ENCODE measurements around the gene TRPV6.

TRPV6 gene

DNA sequence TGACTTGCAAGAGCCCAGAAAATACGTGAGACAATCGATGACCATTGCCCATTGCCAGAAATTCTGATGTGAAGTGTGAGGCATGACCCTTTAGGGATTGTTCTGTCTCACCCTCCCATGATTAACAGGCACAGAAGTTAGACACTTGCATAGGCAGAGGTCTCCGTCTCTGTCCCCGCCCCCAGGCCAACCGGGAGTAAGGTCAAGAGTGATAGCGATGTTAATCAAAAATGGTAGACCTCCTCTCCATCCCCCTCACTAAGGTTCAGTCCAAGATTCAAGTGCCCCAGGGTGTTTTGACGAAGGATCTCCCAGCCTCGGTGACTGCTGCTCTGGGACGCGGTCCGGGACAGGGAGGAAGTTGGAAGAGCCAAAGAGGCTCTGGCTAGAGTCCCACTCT, 22.7 kb upstream of the TRPV6 start:
- DNase-seq (ENCODE audit: low read depth), result no peak

DNA sequence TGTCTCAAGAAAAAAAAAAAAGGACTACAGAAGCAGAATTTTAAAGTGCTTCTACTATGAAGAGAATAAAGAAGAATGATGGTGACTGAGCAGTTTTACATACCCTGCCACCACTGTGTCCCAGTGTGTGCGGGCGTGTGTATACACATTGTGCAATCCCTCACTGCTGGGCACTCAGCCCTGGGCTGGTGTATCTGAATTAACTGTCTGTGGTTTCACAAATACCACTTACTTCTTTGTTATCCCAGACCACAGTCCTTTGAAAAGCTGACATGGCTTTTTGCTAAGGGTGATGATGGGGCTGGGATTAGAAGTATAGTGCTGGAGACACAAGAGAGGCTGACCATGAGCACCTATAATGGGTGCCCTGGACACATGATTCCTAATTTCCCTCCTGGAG, 21.1 kb upstream of the TRPV6 start:
- no peak for DNase-seq (ENCODE audit: low read depth)

- DNase-seq (ENCODE audit: low read depth), result no peak
Measured at GRCh38 chr7:142905759-142906158, 20.2 kb upstream of the TRPV6 start.

GRCh38 chr7:142904128-142904527, 18.6 kb upstream of the TRPV6 start:
- no peak for DNase-seq (ENCODE audit: low read depth)

DNA sequence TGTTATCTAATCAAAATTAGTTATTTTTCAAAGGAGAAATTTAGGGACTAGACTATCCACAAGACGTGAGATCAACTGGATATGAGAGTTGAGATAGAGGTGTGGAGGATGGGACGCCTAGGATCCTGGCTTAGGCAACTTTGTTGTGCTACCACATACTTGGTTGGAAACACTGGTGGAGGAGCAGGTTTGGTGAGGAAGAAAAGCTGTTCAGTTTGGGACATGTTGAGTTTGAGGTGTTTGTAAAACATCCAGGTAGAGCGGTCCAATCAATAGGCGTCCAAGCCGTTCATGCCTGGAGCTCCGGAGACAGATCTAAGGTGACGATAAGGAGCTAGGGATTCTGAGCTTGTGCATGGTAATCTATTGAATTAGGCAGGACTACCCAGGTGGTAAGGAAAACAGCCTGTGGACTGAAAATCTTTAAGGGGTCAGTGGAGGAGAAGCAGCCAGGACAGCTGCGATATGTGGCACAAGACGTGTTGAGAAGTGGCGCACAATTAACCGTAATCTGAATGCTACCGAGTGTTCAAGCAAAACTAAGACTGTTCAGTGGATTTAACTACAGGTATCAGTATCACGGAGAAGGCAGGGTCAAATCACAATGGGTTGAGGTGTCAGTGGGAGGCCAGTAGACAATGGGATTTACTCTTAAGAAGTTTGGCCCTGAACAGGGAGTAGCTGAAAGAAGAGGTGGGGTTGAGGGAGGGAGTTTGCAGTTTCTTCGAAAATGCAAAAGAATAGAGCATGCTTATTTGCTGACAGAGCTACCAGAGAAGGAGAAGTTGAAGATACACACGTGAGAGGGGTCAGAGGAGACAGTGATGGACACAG, 16.1 kb upstream of the TRPV6 start:
- DNase-seq (ENCODE audit: low read depth), result no peak

- DNase-seq (ENCODE audit: low read depth), result no peak
Measured at GRCh38 chr7:142899661-142900060, 14.1 kb upstream of the TRPV6 start.

DNA sequence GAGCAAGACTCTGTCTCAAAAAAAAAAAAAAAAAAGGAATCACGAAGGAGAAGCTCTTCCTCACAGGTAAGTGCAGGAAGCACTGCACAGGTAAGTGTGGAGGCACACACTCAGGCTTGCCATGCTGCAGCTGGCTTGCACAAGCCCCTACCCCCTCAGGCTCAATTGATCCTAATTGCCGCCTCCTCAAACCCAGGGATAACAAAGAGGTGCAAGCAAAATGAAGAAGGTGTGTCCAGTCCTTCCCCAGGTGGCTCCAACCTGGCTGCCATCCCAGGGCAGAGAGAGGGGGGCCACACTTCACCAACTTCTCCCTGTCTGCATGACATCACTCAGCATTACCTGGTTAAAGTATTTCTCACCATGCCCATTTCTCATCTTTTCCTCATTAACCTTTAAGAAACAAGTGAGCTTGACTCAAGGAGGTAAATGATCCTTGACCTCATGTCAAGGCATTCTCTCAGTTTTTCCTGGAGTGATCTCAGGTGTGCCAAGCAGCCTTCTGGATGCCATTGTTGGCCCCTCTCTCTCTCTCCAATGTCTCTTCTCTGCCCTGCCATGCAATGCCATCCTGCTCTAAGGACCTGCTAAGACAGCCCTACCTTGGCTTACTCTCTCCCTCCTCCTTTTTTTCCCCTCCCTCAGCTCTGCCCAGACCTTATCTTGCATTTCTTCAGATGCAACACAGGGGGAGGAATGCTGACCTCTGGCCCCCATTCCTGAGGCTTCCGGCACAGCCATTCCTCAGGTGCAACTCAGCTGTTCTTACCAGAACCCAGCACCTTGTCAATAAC, 13.0 kb upstream of the TRPV6 start:
- DNase-seq (ENCODE audit: low read depth), result no peak

DNA sequence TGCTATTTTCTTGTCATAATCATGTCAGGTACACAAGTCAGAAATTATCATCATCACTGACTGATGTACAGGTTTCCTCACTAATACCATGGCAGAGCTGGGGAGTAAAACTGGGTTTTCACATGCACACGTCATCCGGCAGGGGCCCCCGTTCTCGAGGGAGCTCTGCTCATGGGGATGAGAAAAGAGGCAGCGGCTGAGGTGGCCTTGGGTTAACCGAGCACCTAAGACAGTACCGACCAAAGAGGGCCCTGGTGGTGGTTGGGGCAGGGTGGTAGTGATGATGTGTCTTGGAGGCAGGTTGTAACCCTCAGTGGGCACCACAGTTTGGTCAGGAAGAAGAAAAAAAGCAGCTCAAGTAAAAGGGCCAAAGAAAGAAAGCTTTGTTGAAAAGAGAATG, 12.1 kb upstream of the TRPV6 start:
- DNase-seq (ENCODE audit: low read depth), result no peak

DNA sequence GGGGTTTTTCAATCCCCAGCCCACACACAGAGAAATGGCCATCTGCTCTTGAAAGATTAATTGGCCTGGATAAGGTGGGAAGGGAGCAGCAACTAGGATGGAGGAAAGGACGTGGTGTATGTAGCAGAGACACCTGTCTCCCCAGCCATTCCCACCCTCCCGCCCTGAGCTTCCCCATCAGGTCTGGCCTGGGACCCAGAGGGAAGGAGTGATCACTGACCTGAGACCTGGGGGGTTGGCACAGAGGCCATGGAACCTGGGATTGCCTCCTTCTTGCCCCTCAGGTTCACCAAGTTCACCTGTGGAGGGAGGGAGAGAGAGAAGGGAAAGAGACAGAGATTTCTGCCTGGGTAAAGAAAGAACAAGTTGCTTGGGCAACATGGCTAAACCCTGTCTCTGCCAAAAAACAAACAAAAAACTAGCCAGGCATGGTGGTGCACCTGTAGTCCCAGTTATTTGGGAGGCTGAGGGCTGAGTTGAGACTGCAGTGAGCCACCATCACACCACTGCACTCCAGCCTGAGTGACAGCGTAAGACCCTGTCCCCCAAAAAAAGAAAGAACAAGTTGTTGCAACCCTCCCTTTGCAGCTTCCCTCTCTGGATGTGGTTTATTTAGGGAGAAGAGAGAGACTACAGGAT, 11.3 kb upstream of the TRPV6 start:
- no peak for DNase-seq (ENCODE audit: low read depth)

DNA sequence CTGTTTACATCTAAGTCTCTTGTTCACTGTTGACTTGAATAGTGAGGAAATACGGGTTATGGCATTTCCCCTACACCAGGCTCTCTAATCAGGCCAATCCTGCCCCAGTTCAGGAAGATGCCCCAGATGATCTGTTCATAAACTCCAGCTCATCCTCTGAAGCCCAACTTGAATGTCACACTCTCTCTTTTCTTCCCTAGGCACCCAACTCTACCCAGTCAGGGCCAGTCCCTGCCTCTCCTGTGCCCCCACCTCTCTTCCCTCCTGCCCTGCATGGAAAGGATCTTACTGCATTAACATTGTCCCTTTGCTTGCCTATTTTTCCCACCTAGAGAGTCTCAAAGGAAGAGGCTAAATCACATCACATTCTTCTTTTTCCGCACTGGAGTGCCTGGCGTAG, 10.6 kb upstream of the TRPV6 start:
- DNase-seq (ENCODE audit: low read depth), result no peak

DNA sequence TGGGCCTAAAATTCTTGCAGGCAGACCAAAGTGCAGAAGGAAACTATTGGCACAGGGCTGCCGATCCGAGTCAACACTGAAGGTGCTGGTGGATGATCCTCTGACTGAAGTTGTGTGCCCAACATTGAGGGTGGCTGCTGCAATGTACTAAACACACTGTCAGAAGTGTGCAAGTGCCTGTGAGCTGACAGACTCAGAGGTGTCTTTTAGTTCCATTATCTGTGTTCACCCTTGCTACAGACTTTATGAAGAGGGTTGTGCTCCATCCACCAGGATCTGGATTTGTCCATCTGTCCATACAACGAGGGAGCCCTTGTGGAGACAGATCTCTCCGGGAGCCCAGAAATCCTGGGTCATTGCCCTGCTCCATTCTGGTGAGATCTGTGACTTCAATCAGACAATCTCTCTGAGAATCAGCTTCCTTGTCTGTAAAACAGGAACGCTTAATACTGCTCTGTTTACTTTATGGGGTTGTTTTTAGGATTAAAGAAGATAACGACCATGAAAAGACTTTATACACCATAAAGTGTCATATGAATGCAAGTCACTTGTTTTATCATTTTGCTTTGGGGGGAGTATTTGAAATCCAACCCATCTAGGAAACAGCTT, 9.5 kb upstream of the TRPV6 start:
- no peak for DNase-seq (ENCODE audit: low read depth)

- no peak for DNase-seq (ENCODE audit: low read depth)
Measured at GRCh38 chr7:142894112-142894984, 8.8 kb upstream of the TRPV6 start.

DNA sequence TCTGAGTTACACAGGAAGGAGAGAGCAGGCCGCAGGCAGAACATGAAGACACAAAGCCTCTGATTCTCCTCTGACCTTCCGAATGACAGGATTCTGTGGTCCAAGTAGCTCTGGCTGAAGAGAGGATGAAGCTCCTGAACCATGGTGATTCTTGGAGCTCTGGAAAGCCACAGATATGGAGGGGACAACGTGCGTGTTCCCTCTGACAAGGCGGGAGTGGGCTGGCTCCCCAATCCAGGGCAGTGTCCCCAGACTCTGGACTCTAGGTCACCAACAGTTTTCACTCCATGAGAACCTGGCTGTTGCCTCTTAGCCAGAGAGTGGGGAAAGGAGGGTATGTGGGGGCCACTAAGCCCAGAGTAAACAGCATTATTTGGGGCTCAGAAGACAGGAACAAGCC, 7.4 kb upstream of the TRPV6 start:
- DNase-seq (ENCODE audit: low read depth), result no peak

DNA sequence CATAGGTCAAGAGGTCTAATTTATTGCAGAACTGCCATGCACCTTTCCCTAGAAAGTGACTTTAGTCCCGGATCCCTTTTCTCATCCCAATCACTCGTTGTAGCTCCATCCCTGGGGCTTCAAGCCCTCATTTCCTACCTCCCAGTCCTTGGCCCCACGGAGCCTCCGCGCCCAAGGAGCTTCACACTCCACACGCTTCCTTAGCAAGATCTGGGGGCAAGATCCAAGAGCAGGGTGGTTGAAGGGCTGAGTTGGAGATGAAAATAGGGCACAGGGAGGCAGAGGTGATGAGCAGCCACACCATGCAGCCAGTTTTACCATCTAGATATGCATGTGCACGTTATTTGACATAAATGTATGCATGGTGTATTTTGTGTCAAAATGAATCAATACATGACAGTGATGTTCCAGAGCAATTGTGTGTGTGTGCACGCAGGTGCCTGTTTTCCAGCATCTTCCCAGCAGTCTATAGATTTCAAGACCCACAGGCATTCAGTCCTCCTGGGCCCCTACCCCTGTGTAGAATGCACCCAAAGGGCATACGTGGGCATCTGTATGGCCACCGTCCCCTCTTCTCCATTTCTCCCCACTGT, 6.0 kb upstream of the TRPV6 start:
- no peak for DNase-seq (ENCODE audit: low read depth)

GRCh38 chr7:142890874-142891485, 5.4 kb upstream of the TRPV6 start:
- no peak for DNase-seq (ENCODE audit: low read depth)

DNA sequence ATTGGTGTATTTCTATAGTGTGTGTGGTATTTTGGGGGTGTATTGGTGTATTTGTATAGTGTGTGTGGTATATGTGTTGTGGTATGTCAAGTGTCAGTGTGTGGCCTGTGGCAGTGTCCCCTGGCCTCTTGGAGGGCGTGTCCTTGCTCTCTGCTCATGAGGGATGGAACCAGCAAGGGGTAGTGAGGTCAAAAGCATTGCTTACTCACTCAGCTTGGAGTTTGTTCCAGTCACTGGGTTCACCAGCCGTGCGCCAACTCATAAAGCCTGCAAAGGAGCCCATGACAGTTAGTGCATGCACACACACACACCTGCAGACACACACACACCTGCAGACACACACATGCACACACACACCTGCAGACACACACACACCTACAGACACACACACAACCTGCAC, 4.3 kb upstream of the TRPV6 start:
- no peak for DNase-seq (ENCODE audit: low read depth)

GRCh38 chr7:142887282-142888015, 1.9 kb upstream of the TRPV6 start:
- no peak for DNase-seq (ENCODE audit: low read depth)

GRCh38 chr7:142886866-142887265, 1.3 kb upstream of the TRPV6 start:
- DNase-seq (ENCODE audit: low read depth), result no peak

GRCh38 chr7:142884286-142884640, 1.3 kb downstream of the TRPV6 start:
- DNase-seq (ENCODE audit: low read depth), result no peak
